Endothelial cell of umbilical vein (primary cell): ENCODE measurements around the gene UGT1A5. TPM values are rescaled to one million over a fixed set of nuclear protein-coding genes. Genes with fewer than 3 reads are reported as not detected.

ENCODE experiments used
- BruUV-seq: library from RNA; stranded (reverse); fragments of 400-500 nt; replicated peaks from 2 replicates; lab custom pipeline; 2021; lab: Mats Ljungman, UMichigan
- CTCF ChIA-PET: fragments of 300-600, 350-600 bp; sonication (Branson Sonifier 250); formaldehyde crosslinking; loops from one replicate; lab custom pipeline; 2021; ENCODE audit warnings: antibody characterized with exemption, inconsistent platforms; lab: Charles Lee
- POLR2A ChIA-PET: fragments of 300-600, 350-600 bp; sonication (Branson Sonifier 250); formaldehyde crosslinking; loops from one replicate; lab custom pipeline; 2021; ENCODE audit warnings: antibody characterized with exemption, inconsistent platforms; lab: Charles Lee
- DNase-seq: peaks from one replicate; pipeline ENCODE4 v3.0.0-alpha.2; 2011; ENCODE audit warnings: low read depth, low spot score
- FAIRE-seq: peaks from 2 replicates; lab custom pipeline; 2011; peaks lifted over from hg19 to GRCh38; lab: Jason Lieb, UNC
- H2AFZ ChIP-seq: 2 replicates; pipeline ENCODE4 v1.6.0; 2012; ENCODE audit warnings: low read depth, low read length, control low read depth, inconsistent platforms
- H3K27ac ChIP-seq: 2 replicates; pipeline ENCODE4 v1.5.1; 2011; ENCODE audit warnings: low read depth, mild to moderate bottlenecking, control low read depth, low read length, moderate library complexity; ENCODE audit not compliant: insufficient read depth
- H3K27me3 ChIP-seq, 2 experiments: 2 replicates each; pipeline versions ENCODE4 v1.6.0 to v1.6.1; 2011; ENCODE audit warnings: low read length in 2 of 2, mixed read lengths in 1 of 2; ENCODE audit not compliant: control insufficient read depth in 2 of 2, insufficient read depth in 2 of 2
- H3K36me3 ChIP-seq, 2 experiments: 2 replicates in 1 of 2; 3 replicates in 1 of 2; pipeline ENCODE4 v1.5.1; 2011; ENCODE audit warnings: low read length in 2 of 2, mild to moderate bottlenecking in 1 of 2, moderate library complexity in 1 of 2; ENCODE audit not compliant: control insufficient read depth in 2 of 2, insufficient read depth in 2 of 2; ENCODE audit errors: extremely low read depth in 1 of 2
- H3K4me1 ChIP-seq: 3 replicates; pipeline ENCODE4 v1.5.1; 2011; ENCODE audit warnings: mild to moderate bottlenecking, low read length; ENCODE audit not compliant: control insufficient read depth, insufficient read depth; ENCODE audit errors: extremely low read depth
- H3K4me2 ChIP-seq: 2 replicates; pipeline ENCODE4 v1.6.1; 2011; ENCODE audit warnings: low read length, control low read depth, mixed read lengths; ENCODE audit not compliant: insufficient read depth
- H3K4me3 ChIP-seq, 3 experiments: fragments of 200-600 bp in 1 of 3; sonication (generic), shearing (Covaris generic) in 1 of 3; replicated peaks in 1 of 3; 2 replicates each; pipeline ENCODE4 v1.5.1; 2011 to 2016; ENCODE audit warnings: control low read depth in 3 of 3, low read length in 3 of 3, mild to moderate bottlenecking in 2 of 3, inconsistent platforms in 1 of 3, low read depth in 1 of 3, moderate library complexity in 1 of 3; ENCODE audit not compliant: insufficient read depth in 1 of 3
- H3K79me2 ChIP-seq: 2 replicates; pipeline ENCODE4 v1.6.0; 2012; ENCODE audit warnings: low read length, inconsistent platforms; ENCODE audit not compliant: control insufficient read depth, insufficient read depth
- H3K9ac ChIP-seq: replicated peaks from 2 replicates; pipeline ENCODE3; 2011; ENCODE audit warnings: low read length, control low read depth; ENCODE audit not compliant: insufficient read depth; ENCODE audit errors: extremely low read depth
- H3K9me1 ChIP-seq: replicated peaks from 3 replicates; pipeline ENCODE4 v1.6.0; 2011; ENCODE audit warnings: mild to moderate bottlenecking, low read length; ENCODE audit not compliant: control insufficient read depth, insufficient read depth; ENCODE audit errors: extremely low read depth
- H3K9me3 ChIP-seq: replicated peaks from 2 replicates; pipeline ENCODE4 v1.5.1; 2012; ENCODE audit warnings: low read length, inconsistent platforms; ENCODE audit not compliant: control insufficient read depth, insufficient read depth
- H4K20me1 ChIP-seq: replicated peaks from 2 replicates; pipeline ENCODE3; 2011; ENCODE audit warnings: mild to moderate bottlenecking, low read length; ENCODE audit not compliant: control insufficient read depth, insufficient read depth; ENCODE audit errors: extremely low read depth
- CTCF ChIP-seq, 2 donors: IDR thresholded peaks; 1 replicate in 1 of 2; 2 replicates in 1 of 2; pipeline ENCODE4 v1.5.1; 2011; ENCODE audit warnings: low read length in 2 of 2, mild to moderate bottlenecking in 2 of 2, moderate library complexity in 2 of 2, control low read depth in 1 of 2, inconsistent platforms in 1 of 2, low read depth in 1 of 2; ENCODE audit not compliant: insufficient read depth in 1 of 2; ENCODE audit errors: extremely low read depth in 1 of 2
- EZH2 ChIP-seq: IDR thresholded peaks from 2 replicates; pipeline ENCODE4 v1.6.1; 2012; ENCODE audit warnings: borderline replicate concordance, low read depth, mild to moderate bottlenecking, moderate library complexity, low read length, inconsistent platforms; ENCODE audit not compliant: severe bottlenecking
- GATA2 ChIP-seq: IDR thresholded peaks from 2 replicates; pipeline ENCODE4 v1.7.0; 2011; ENCODE audit warnings: low read depth, mild to moderate bottlenecking, moderate library complexity, mixed read lengths, low read length; ENCODE audit not compliant: insufficient read length, insufficient read depth
- JUN ChIP-seq: IDR thresholded peaks from 2 replicates; pipeline ENCODE4 v1.6.1; 2011; ENCODE audit warnings: borderline replicate concordance, low read depth; ENCODE audit not compliant: insufficient read length, insufficient read depth
- MAX ChIP-seq: IDR thresholded peaks from 2 replicates; pipeline ENCODE4 v1.6.1; 2011; ENCODE audit not compliant: insufficient read depth, insufficient read length
- dilution Hi-C: fragments of 300-500 bp; cut with MboI; formaldehyde crosslinking; loops from one replicate; pipeline ENCODE4 v1.15.0; 2019; ENCODE audit warnings: low sequenced_read_pairs; ENCODE audit not compliant: extremely low pct_ligation_motif_present
- intact Hi-C: fragments of 100-400 bp; cut with micrococcal nuclease; formaldehyde crosslinking; loops from one replicate; pipeline ENCODE4 v1.10.0; 2022
- polyA plus RNA-seq, 4 experiments: library from polyadenylated mRNA; depleted of rRNA in 3 of 4; stranded (reverse) in 3 of 4; unstranded in 1 of 4; fragments of >200 nt; gene quantifications; 2 replicates each; pipeline versions ENCODE4 v1.2.1 to v1.2.3, GENCODE V29; 2011 to 2012; ENCODE audit warnings: missing spikeins in 1 of 4
- total RNA-seq: library from RNA; stranded (reverse); gene quantifications from 2 replicates; pipeline ENCODE4 v1.2.3, GENCODE V29; 2021

Gene UGT1A5
- total and polyA plus RNA-seq, 2 donors (not counting 3 experiments of a cell fraction or from before 2014, with no cell fraction given) = not detected

- H3K9ac ChIP-seq = no peak overlapping the region
- dilution Hi-C loops = no loop called here
- TF ChIP-seq MAX (no peak), GATA2 (no peak), CTCF (IDR thresholded peaks at IDR 0.05; ENCODE audit: extremely low read depth in 1 of 2, insufficient read depth in 1 of 2, low read depth in 1 of 2, low read length in 2 of 2) (no peak), JUN (no peak), EZH2 (no peak)
- no peak overlapping the region for H2AFZ ChIP-seq
- ChIA-PET POLR2A (no interaction called here), CTCF (interaction anchor here (1.0 to 4.4 kb wide), 2 partner anchors 260 to 262 kb away, joined by 3 to 74 read pairs; no protein-coding TSS in a partner anchor)
- FAIRE-seq (no peak), DNase-seq (no peak)
- BruUV-seq = no TSS peak
- no peaks in the 10 kb centered on the region for H3K79me2 ChIP-seq
- no peak overlapping the region for H3K4me3 ChIP-seq
- no peaks in the 10 kb centered on the region for H3K36me3 ChIP-seq
- intact Hi-C loops = no loop called here
- peaks cover 2% of the 10 kb centered on the region for H3K4me1 ChIP-seq
- H3K9me1 ChIP-seq = no peaks in the 10 kb centered on the region
- H4K20me1 ChIP-seq = no peaks in the 10 kb centered on the region
- H3K27me3 ChIP-seq = peaks cover 0 to under 1% of the 10 kb centered on the region in 2 experiments
- no peaks in the 10 kb centered on the region for H3K9me3 ChIP-seq
- H3K27ac ChIP-seq = no peak overlapping the region
- no peak overlapping the region for H3K4me2 ChIP-seq
Measured at GRCh38 chr2:233708942-233709341, 3.8 kb upstream of the UGT1A5 start.
